ENCODE data around the gene RPL7A. TPM values are rescaled to one million over a fixed set of nuclear protein-coding genes. Genes with fewer than 3 reads are reported as not detected.

The RPL7A gene
- total and polyA plus RNA-seq, 2 of the 13 experiments (the other 11 are each of a cell fraction or from before 2014, with no cell fraction given): 2,401 to 2,938 TPM

DNA sequence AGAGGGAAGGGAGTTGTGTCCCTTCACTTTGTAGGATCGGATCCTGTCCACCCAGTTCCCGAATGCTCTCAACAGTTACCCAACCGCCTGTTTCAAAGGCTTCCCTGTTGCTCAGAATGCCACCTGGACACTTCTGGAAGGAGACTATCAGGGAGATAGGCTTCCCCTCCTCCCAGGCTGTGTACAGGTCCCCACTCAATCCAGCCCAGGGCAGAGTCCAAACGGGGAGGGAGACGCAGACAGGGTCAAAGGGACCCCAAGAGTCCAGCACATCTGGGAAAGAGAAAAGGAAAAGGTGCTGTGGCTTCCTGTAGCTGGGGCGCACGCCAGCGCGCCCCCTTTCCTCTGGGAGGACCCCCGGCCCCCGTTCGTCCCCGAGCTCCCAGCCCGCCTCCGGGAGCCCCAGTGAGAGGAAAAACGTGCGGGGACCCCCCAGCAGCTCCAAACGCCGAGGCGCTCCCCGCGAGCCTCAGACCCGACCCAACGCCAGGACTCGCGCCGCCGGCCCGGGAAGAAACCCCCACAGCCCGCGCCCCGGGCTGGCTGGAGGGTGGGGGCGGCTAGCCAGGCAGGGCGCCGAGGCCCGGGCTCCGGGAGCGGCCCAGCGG lies 27.2 kb downstream of the RPL7A start (continued):
- TF ChIP-seq KLF12 (CRISPR knock-in tag; IDR thresholded peaks at IDR 0.05; ENCODE audit: borderline replicate concordance) (no peak), NFYB (CRISPR knock-in tag; IDR thresholded peaks at IDR 0.05) (no peak), POLR2A (IDR thresholded peaks at IDR 0.05; ENCODE audit: insufficient read depth in 1 of 2, low read depth in 2 of 2, low read length in 2 of 2) (peak; percentile 64 to 86), KMT2A (CRISPR knock-in tag; IDR thresholded peaks at IDR 0.05) (peak; percentile 26; the same call in 1 of the 2 replicates), ZNF232 (CRISPR knock-in tag; IDR thresholded peaks at IDR 0.05; ENCODE audit: borderline replicate concordance) (0 out of 2 replicates have a peak, but pooled peaks have one; percentile 64), ZNF382 (CRISPR knock-in tag; IDR thresholded peaks at IDR 0.05; ENCODE audit: borderline replicate concordance) (no peak), CREB1 (IDR thresholded peaks at IDR 0.05) (no peak), CREB1 (CRISPR knock-in tag; IDR thresholded peaks at IDR 0.05) (no peak)
- TF ChIP-seq, protein P1, sequence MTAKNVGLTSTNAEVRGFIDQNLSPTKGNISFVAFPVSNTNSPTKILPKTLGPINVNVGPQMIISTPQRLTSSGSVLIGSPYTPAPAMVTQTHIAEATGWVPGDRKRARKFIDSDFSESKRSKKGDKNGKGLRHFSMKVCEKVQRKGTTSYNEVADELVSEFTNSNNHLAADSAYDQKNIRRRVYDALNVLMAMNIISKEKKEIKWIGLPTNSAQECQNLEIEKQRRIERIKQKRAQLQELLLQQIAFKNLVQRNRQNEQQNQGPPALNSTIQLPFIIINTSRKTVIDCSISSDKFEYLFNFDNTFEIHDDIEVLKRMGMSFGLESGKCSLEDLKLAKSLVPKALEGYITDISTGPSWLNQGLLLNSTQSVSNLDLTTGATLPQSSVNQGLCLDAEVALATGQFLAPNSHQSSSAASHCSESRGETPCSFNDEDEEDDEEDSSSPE (CRISPR knock-in tag; IDR thresholded peaks at IDR 0.05): 0 out of 2 replicates have a peak, but pooled peaks have one; percentile 2
- TF ChIP-seq, protein P2, sequence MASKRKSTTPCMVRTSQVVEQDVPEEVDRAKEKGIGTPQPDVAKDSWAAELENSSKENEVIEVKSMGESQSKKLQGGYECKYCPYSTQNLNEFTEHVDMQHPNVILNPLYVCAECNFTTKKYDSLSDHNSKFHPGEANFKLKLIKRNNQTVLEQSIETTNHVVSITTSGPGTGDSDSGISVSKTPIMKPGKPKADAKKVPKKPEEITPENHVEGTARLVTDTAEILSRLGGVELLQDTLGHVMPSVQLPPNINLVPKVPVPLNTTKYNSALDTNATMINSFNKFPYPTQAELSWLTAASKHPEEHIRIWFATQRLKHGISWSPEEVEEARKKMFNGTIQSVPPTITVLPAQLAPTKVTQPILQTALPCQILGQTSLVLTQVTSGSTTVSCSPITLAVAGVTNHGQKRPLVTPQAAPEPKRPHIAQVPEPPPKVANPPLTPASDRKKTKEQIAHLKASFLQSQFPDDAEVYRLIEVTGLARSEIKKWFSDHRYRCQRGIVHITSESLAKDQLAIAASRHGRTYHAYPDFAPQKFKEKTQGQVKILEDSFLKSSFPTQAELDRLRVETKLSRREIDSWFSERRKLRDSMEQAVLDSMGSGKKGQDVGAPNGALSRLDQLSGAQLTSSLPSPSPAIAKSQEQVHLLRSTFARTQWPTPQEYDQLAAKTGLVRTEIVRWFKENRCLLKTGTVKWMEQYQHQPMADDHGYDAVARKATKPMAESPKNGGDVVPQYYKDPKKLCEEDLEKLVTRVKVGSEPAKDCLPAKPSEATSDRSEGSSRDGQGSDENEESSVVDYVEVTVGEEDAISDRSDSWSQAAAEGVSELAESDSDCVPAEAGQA (IDR thresholded peaks at IDR 0.05; ENCODE audit: low read depth): no peak
- TF ChIP-seq, protein P2 (CRISPR knock-in tag; IDR thresholded peaks at IDR 0.05; ENCODE audit: borderline replicate concordance): peak; percentile 12; the same call in 1 of the 2 replicates
- TF ChIP-seq, protein P3, sequence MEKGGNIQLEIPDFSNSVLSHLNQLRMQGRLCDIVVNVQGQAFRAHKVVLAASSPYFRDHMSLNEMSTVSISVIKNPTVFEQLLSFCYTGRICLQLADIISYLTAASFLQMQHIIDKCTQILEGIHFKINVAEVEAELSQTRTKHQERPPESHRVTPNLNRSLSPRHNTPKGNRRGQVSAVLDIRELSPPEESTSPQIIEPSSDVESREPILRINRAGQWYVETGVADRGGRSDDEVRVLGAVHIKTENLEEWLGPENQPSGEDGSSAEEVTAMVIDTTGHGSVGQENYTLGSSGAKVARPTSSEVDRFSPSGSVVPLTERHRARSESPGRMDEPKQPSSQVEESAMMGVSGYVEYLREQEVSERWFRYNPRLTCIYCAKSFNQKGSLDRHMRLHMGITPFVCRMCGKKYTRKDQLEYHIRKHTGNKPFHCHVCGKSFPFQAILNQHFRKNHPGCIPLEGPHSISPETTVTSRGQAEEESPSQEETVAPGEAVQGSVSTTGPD (CRISPR knock-in tag; IDR thresholded peaks at IDR 0.05): no peak
- TF ChIP-seq, protein P4, sequence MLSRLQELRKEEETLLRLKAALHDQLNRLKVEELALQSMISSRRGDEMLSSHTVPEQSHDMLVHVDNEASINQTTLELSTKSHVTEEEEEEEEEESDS (CRISPR knock-in tag; IDR thresholded peaks at IDR 0.05; ENCODE audit: borderline replicate concordance): no peak
- TF ChIP-seq, protein P5, sequence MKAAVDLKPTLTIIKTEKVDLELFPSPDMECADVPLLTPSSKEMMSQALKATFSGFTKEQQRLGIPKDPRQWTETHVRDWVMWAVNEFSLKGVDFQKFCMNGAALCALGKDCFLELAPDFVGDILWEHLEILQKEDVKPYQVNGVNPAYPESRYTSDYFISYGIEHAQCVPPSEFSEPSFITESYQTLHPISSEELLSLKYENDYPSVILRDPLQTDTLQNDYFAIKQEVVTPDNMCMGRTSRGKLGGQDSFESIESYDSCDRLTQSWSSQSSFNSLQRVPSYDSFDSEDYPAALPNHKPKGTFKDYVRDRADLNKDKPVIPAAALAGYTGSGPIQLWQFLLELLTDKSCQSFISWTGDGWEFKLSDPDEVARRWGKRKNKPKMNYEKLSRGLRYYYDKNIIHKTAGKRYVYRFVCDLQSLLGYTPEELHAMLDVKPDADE (CRISPR knock-in tag; IDR thresholded peaks at IDR 0.05): 0 out of 2 replicates have a peak, but pooled peaks have one; percentile 37
- TF ChIP-seq, protein P6, sequence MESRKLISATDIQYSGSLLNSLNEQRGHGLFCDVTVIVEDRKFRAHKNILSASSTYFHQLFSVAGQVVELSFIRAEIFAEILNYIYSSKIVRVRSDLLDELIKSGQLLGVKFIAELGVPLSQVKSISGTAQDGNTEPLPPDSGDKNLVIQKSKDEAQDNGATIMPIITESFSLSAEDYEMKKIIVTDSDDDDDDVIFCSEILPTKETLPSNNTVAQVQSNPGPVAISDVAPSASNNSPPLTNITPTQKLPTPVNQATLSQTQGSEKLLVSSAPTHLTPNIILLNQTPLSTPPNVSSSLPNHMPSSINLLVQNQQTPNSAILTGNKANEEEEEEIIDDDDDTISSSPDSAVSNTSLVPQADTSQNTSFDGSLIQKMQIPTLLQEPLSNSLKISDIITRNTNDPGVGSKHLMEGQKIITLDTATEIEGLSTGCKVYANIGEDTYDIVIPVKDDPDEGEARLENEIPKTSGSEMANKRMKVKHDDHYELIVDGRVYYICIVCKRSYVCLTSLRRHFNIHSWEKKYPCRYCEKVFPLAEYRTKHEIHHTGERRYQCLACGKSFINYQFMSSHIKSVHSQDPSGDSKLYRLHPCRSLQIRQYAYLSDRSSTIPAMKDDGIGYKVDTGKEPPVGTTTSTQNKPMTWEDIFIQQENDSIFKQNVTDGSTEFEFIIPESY (CRISPR knock-in tag; IDR thresholded peaks at IDR 0.05): no peak
- TF ChIP-seq, protein P7, sequence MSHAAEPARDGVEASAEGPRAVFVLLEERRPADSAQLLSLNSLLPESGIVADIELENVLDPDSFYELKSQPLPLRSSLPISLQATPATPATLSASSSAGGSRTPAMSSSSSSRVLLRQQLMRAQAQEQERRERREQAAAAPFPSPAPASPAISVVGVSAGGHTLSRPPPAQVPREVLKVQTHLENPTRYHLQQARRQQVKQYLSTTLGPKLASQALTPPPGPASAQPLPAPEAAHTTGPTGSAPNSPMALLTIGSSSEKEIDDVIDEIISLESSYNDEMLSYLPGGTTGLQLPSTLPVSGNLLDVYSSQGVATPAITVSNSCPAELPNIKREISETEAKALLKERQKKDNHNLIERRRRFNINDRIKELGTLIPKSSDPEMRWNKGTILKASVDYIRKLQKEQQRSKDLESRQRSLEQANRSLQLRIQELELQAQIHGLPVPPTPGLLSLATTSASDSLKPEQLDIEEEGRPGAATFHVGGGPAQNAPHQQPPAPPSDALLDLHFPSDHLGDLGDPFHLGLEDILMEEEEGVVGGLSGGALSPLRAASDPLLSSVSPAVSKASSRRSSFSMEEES (CRISPR knock-in tag; IDR thresholded peaks at IDR 0.05): no peak

Measured in HepG2 (cell line).